Panc1 (cell line): ENCODE results near the gene SLC9A8.

Experiments used
- POLR2AphosphoS5 ChIP-seq: IDR thresholded peaks from 2 replicates; pipeline ENCODE4 v1.6.1; 2012; ENCODE audit warnings: mild to moderate bottlenecking, low read depth, low read length, moderate library complexity
- TF ChIP-seq, protein P1 (sequence below): fragments of 450-650 bp; IDR thresholded peaks from 2 replicates; pipeline ENCODE4 v1.5.1; 2017; ENCODE audit warnings: mild to moderate bottlenecking

DNA sequence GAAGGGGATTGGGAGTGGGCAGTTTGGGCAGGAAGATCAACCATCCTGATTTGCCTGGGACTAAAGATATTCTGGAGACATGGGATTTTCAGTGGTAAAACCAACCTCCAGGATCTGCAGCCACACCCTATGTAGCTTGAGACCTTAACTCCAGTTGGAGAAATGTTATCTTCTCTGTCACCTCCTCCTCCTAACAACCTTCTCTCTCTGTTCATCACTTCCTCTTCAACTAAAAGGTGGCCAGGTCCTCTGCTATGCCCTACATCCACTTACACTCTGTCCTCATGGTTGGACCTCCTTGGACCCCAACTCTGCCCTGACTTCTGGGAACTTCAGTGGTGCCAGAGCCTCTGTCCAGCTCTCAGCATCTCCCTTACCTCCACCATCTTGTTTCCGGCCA lies 42.0 kb upstream of the SLC9A8 start:
- TF ChIP-seq, protein P1, sequence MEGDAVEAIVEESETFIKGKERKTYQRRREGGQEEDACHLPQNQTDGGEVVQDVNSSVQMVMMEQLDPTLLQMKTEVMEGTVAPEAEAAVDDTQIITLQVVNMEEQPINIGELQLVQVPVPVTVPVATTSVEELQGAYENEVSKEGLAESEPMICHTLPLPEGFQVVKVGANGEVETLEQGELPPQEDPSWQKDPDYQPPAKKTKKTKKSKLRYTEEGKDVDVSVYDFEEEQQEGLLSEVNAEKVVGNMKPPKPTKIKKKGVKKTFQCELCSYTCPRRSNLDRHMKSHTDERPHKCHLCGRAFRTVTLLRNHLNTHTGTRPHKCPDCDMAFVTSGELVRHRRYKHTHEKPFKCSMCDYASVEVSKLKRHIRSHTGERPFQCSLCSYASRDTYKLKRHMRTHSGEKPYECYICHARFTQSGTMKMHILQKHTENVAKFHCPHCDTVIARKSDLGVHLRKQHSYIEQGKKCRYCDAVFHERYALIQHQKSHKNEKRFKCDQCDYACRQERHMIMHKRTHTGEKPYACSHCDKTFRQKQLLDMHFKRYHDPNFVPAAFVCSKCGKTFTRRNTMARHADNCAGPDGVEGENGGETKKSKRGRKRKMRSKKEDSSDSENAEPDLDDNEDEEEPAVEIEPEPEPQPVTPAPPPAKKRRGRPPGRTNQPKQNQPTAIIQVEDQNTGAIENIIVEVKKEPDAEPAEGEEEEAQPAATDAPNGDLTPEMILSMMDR = no peak
- no peak for TF ChIP-seq POLR2AphosphoS5
